ENCODE data around the gene FHIT. TPM values are rescaled to one million over a fixed set of nuclear protein-coding genes. Genes with fewer than 3 reads are reported as not detected.

The FHIT gene
- total and polyA plus RNA-seq, 2 of the 4 experiments (the other 2 are of a cell fraction) = 0.07 TPM; not detected in 1

- H3K56ac ChIP-seq (ENCODE audit: extremely low read depth, insufficient read depth, low read length) = no peak overlapping the region
- WGBS, 2 experiments (ENCODE audit: extremely low coverage in 2 of 2, insufficient read length in 1 of 2) = no CpG with 5 or more reads among the region's 3 CpGs
- H4K20me1 ChIP-seq (ENCODE audit: insufficient read depth, low read length) = no peaks in the 10 kb centered on the region
- no peak overlapping the region for H4K8ac ChIP-seq (ENCODE audit: low read depth in 2 of 2, low read length in 2 of 2)
- H2BK20ac ChIP-seq (ENCODE audit: low read depth, low read length) = no peak overlapping the region
- no peak overlapping the region for H3K9ac ChIP-seq (ENCODE audit: low read depth, low read length)
- ChIA-PET POLR2A (ENCODE audit: unreplicated experiment) (no interaction called here), CTCF (no interaction called here)
- in situ Hi-C loops (cut with MboI; ENCODE audit: low sequenced_read_pairs) (loop anchor here (10.0 kb wide), 1 partner anchor 62 kb away; no protein-coding TSS in a partner anchor), intact Hi-C loops (cut with micrococcal nuclease) (no loop called here), dilution Hi-C loops (cut with HindIII; ENCODE audit: low sequenced_read_pairs, unreplicated experiment) (no loop called here)
- H4K91ac ChIP-seq (ENCODE audit: insufficient read depth, low read depth, low read length) = no peak overlapping the region
- BruUV-seq (replicated peaks) = no TSS peak
- H3K9me3 ChIP-seq (ENCODE audit: control insufficient read depth, insufficient read depth, low read length) = no peaks in the 10 kb centered on the region
- no peak overlapping the region for H2BK120ac ChIP-seq (ENCODE audit: low read depth, low read length)
- H3K4me2 ChIP-seq (ENCODE audit: low read depth, low read length) = no peak overlapping the region
- no peak overlapping the region for H2AFZ ChIP-seq (replicated peaks; ENCODE audit: low read length, poor library complexity)
- H2BK15ac ChIP-seq (ENCODE audit: low read depth, low read length) = no peak overlapping the region
- no peak overlapping the region for H2BK5ac ChIP-seq (ENCODE audit: low read depth, low read length, poor library complexity, severe bottlenecking)
- ATAC-seq (ENCODE audit: low read depth) (no peak), DNase-seq (no peak)
- H3K4me1 ChIP-seq (ENCODE audit: control insufficient read depth, insufficient read depth, low read length) = no peaks in the 10 kb centered on the region
- H3K18ac ChIP-seq (ENCODE audit: low read depth, low read length) = no peak overlapping the region
- H2AK5ac ChIP-seq (ENCODE audit: low read depth, low read length) = no peak overlapping the region
- no peaks in the 10 kb centered on the region for H3K27me3 ChIP-seq (ENCODE audit: control insufficient read depth, insufficient read depth, low read length)
- H2AK9ac ChIP-seq (replicated peaks; ENCODE audit: low read depth, low read length, poor library complexity) = no peak overlapping the region
- no peak overlapping the region for H3K23ac ChIP-seq (ENCODE audit: low read depth, low read length)
- H3K27ac ChIP-seq (ENCODE audit: insufficient read depth, low read length) = no peak overlapping the region
- TF ChIP-seq CTCF (conservative IDR thresholded peaks at IDR 0.05; ENCODE audit: low read depth, low read length) = no peak
- no peak for TF ChIP-seq RFX5 (IDR thresholded peaks at IDR 0.05; ENCODE audit: low read depth, low read length)
- TF ChIP-seq FOS (IDR thresholded peaks at IDR 0.05; ENCODE audit: low read depth, low read length) = no peak
- no peak for TF ChIP-seq MXI1 (IDR thresholded peaks at IDR 0.05; ENCODE audit: borderline replicate concordance, low read depth, low read length)
- TF ChIP-seq RAD21 (IDR thresholded peaks at IDR 0.05; ENCODE audit: low read length) = no peak
- no peak for TF ChIP-seq SMC3 (IDR thresholded peaks at IDR 0.05; ENCODE audit: low read depth, low read length)
- TF ChIP-seq POLR2A (IDR thresholded peaks at IDR 0.05; ENCODE audit: low read depth, low read length) = no peak
- no peak for TF ChIP-seq CHD1 (IDR thresholded peaks at IDR 0.05; ENCODE audit: low read depth, low read length)
- no peak for TF ChIP-seq MAFK (IDR thresholded peaks at IDR 0.05; ENCODE audit: low read depth, low read length)
- no peak for TF ChIP-seq MAZ (IDR thresholded peaks at IDR 0.05; ENCODE audit: borderline replicate concordance, low read depth, low read length)
- TF ChIP-seq USF2 (IDR thresholded peaks at IDR 0.05; ENCODE audit: low read depth, low read length) = no peak
- no peak overlapping the region for H3K4me3 ChIP-seq (ENCODE audit: insufficient read depth, low read depth, low read length)
- no peaks in the 10 kb centered on the region for H3K36me3 ChIP-seq (ENCODE audit: control insufficient read depth, insufficient read depth, low read length)
- H3K79me1 ChIP-seq (ENCODE audit: low read depth in 1 of 2, low read length in 2 of 2) = no peaks in the 10 kb centered on the region
- no peak overlapping the region for H3K4ac ChIP-seq (ENCODE audit: low read depth, low read length)
- H3K14ac ChIP-seq (replicated peaks; ENCODE audit: low read depth, low read length) = no peak overlapping the region
- H3K9me1 ChIP-seq (ENCODE audit: insufficient read depth, low read length) = no peaks in the 10 kb centered on the region
- no peak overlapping the region for H4K5ac ChIP-seq (ENCODE audit: low read depth, low read length)
Observed at GRCh38 chr3:60542995-60543394, 708.3 kb downstream of the FHIT start.
